ENCODE data around the gene PPP6R1. TPM values are rescaled to one million over a fixed set of nuclear protein-coding genes. Genes with fewer than 3 reads are reported as not detected.

The PPP6R1 gene
- total and polyA plus RNA-seq, 2 donors (not counting 1 experiment from before 2014, with no cell fraction given): 28.5 to 34.0 TPM

DNA sequence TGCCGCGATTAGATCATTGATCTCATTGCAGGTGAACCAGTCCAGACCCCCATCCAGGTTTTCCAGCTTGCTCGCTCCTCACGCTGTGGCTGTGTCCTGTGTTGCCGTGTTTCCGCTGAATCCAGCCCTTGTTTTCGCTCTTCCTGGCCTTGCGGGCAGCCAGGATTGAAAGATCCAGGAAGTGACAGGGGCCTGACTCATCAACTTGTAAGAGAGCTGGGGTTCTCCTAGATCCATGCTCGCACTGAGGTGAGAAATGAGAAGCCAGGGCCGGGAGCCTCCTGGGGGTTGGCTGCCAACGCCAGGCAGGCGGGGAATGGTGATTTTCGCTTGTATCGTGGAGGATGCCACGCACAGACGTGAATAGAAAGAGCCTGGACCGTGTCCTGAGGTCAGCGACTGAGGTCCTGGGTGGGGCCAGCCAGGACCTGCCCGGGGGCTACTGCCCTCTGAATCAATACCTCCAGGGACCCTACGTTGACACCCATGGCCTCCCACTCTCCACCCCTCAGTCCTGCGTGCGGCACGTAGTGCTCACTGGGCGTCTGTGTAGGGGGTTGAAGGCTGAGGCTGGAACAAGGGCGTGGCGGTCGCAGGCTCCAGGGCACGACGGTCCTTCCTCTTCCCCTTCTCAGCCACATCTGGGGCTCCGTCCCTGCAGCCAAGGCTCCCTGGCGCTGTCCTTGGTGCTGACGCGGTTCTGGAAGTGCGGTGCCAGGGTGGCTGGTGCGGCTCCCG lies 42.2 kb downstream of the PPP6R1 start:
- Histone ChIP-seq H4K20me1 (ENCODE audit: control insufficient read depth, extremely low read depth, insufficient read depth, low read length) (no peaks in the 10 kb centered on the region), H3K27me3 (ENCODE audit: control insufficient read depth, insufficient read depth, low read length) (no peaks in the 10 kb centered on the region), H3K9me3 (ENCODE audit: control insufficient read depth, insufficient read depth, low read depth, low read length) (no peaks in the 10 kb centered on the region), H3K4me1 (ENCODE audit: control insufficient read depth, extremely low read depth, insufficient read depth, low read length) (peaks cover 6% of the 10 kb centered on the region), H3K36me3 (ENCODE audit: control insufficient read depth, insufficient read depth, low read length) (no peaks in the 10 kb centered on the region), H3K79me2 (ENCODE audit: control insufficient read depth, insufficient read depth, low read length) (no peaks in the 10 kb centered on the region), H3K4me2 (ENCODE audit: extremely low read depth, insufficient read depth, low read length) (peak overlapping the region; percentile 98), H3K27ac (ENCODE audit: insufficient read depth, low read length) (peak overlapping the region; percentile 86), H3K4me3 (replicated peaks in 1 of 4; ENCODE audit: control extremely low read depth in 1 of 4, insufficient read depth in 1 of 4, low read depth in 3 of 4, low read length in 4 of 4) (peak overlapping the region; percentile 42 to 71 (median 58)), H2AFZ (ENCODE audit: low read length) (peak overlapping the region; percentile 49), H3K9ac (ENCODE audit: insufficient read depth, low read length) (peak overlapping the region; percentile 39)
- peak; percentile 99 to 100 for DNase-seq (ENCODE audit: low read depth in 2 of 2)
- no peak for TF ChIP-seq EZH2 (IDR thresholded peaks at IDR 0.05; ENCODE audit: low read length, missing control alignments)
- TF ChIP-seq, protein P1, sequence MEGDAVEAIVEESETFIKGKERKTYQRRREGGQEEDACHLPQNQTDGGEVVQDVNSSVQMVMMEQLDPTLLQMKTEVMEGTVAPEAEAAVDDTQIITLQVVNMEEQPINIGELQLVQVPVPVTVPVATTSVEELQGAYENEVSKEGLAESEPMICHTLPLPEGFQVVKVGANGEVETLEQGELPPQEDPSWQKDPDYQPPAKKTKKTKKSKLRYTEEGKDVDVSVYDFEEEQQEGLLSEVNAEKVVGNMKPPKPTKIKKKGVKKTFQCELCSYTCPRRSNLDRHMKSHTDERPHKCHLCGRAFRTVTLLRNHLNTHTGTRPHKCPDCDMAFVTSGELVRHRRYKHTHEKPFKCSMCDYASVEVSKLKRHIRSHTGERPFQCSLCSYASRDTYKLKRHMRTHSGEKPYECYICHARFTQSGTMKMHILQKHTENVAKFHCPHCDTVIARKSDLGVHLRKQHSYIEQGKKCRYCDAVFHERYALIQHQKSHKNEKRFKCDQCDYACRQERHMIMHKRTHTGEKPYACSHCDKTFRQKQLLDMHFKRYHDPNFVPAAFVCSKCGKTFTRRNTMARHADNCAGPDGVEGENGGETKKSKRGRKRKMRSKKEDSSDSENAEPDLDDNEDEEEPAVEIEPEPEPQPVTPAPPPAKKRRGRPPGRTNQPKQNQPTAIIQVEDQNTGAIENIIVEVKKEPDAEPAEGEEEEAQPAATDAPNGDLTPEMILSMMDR (conservative IDR thresholded peaks at IDR 0.05 in 1 of 2, IDR thresholded peaks at IDR 0.05 in 1 of 2; ENCODE audit: low read depth in 1 of 2, low read length in 2 of 2): peak in 1 of 2 donors; percentile 5

DNA sequence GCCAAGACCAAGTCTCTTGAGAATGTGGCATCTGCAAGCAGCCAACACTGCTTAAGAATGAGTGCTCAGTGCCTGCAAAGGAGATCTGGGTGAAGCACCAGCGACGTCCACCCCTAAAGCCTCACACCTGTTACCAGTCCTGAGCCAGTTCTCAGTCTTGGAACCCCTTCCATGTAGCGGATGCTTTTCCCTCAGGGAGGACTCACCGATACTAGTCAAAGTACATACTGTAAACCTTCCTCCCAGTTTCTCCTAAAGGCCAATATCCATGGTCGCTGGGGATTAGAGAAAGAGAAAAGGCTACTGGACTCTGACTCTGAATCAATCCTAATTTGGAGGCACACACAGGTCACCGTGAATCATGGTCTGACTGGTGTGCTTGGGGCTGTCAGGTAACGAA lies 45.3 kb downstream of the PPP6R1 start:
- H3K36me3 ChIP-seq (ENCODE audit: control insufficient read depth, insufficient read depth, low read length): no peaks in the 10 kb centered on the region
- TF ChIP-seq EZH2 (IDR thresholded peaks at IDR 0.05; ENCODE audit: low read length, missing control alignments): no peak
- TF ChIP-seq, protein P1 (conservative IDR thresholded peaks at IDR 0.05 in 1 of 2, IDR thresholded peaks at IDR 0.05 in 1 of 2; ENCODE audit: low read depth in 1 of 2, low read length in 2 of 2): no peak
- H3K27ac ChIP-seq (ENCODE audit: insufficient read depth, low read length): no peak overlapping the region

DNA sequence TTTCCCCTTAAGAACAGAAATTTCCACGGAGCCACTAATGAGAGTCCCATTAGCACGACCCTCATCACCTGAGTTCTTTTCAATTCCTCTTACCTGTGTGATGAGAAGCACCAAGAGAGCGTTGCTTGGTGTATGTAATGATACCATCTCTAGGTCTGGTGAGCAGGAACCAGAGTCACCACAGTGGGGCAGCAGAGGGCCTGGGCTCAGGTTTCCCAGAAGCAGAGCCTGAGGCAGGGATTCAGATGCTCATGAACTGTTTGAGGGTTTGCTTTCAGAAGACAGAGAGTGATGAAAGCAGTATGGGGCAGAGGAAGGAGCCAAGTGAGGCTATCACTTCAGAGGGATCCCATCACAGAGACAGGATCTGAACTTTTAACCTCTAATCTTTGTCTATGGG lies 46.4 kb downstream of the PPP6R1 start:
- no peak for DNase-seq (ENCODE audit: low read depth in 2 of 2)
- no peak for TF ChIP-seq EZH2 (IDR thresholded peaks at IDR 0.05; ENCODE audit: low read length, missing control alignments)
- TF ChIP-seq, protein P1 (conservative IDR thresholded peaks at IDR 0.05 in 1 of 2, IDR thresholded peaks at IDR 0.05 in 1 of 2; ENCODE audit: low read depth in 1 of 2, low read length in 2 of 2): peak in 1 of 2 donors; percentile 12
- Histone ChIP-seq H3K9ac (ENCODE audit: insufficient read depth, low read length) (no peak overlapping the region), H4K20me1 (ENCODE audit: control insufficient read depth, extremely low read depth, insufficient read depth, low read length) (no peaks in the 10 kb centered on the region), H3K9me3 (ENCODE audit: control insufficient read depth, insufficient read depth, low read depth, low read length) (no peaks in the 10 kb centered on the region), H3K4me3 (replicated peaks in 1 of 4; ENCODE audit: control extremely low read depth in 1 of 4, insufficient read depth in 1 of 4, low read depth in 3 of 4, low read length in 4 of 4) (no peak overlapping the region), H3K27me3 (ENCODE audit: control insufficient read depth, insufficient read depth, low read length) (no peaks in the 10 kb centered on the region), H3K4me2 (ENCODE audit: extremely low read depth, insufficient read depth, low read length) (no peak overlapping the region), H3K27ac (ENCODE audit: insufficient read depth, low read length) (no peak overlapping the region), H3K36me3 (ENCODE audit: control insufficient read depth, insufficient read depth, low read length) (no peaks in the 10 kb centered on the region), H2AFZ (ENCODE audit: low read length) (no peak overlapping the region), H3K79me2 (ENCODE audit: control insufficient read depth, insufficient read depth, low read length) (no peaks in the 10 kb centered on the region), H3K4me1 (ENCODE audit: control insufficient read depth, extremely low read depth, insufficient read depth, low read length) (peaks cover 18% of the 10 kb centered on the region)

More for the DNA sequence above, 45.3 kb downstream of the PPP6R1 start:
- DNase-seq (ENCODE audit: low read depth in 2 of 2): no peak
- H3K4me2 ChIP-seq (ENCODE audit: extremely low read depth, insufficient read depth, low read length): no peak overlapping the region
- no peaks in the 10 kb centered on the region for H3K27me3 ChIP-seq (ENCODE audit: control insufficient read depth, insufficient read depth, low read length)
- H4K20me1 ChIP-seq (ENCODE audit: control insufficient read depth, extremely low read depth, insufficient read depth, low read length): no peaks in the 10 kb centered on the region
- no peak overlapping the region for H3K9ac ChIP-seq (ENCODE audit: insufficient read depth, low read length)
- H3K4me3 ChIP-seq (replicated peaks in 1 of 4; ENCODE audit: control extremely low read depth in 1 of 4, insufficient read depth in 1 of 4, low read depth in 3 of 4, low read length in 4 of 4): no peak overlapping the region
- H3K4me1 ChIP-seq (ENCODE audit: control insufficient read depth, extremely low read depth, insufficient read depth, low read length): peaks cover 18% of the 10 kb centered on the region
- no peak overlapping the region for H2AFZ ChIP-seq (ENCODE audit: low read length)
- no peaks in the 10 kb centered on the region for H3K79me2 ChIP-seq (ENCODE audit: control insufficient read depth, insufficient read depth, low read length)
- no peaks in the 10 kb centered on the region for H3K9me3 ChIP-seq (ENCODE audit: control insufficient read depth, insufficient read depth, low read depth, low read length)

All from fibroblast of lung (primary cell).